Sciatic nerve (tissue), 2 donors: Measurements from ENCODE around the gene RYR2. TPM values are rescaled to one million over a fixed set of nuclear protein-coding genes. Genes with fewer than 3 reads are reported as not detected.

Experiments used
- ATAC-seq: fragments of 200-7000 bp; cut with Tn5 transposase; one replicate; pipeline ENCODE4 v1.9.1; 2020; ENCODE audit warnings: mild to moderate bottlenecking, moderate library complexity
- DNase-seq: peaks from one replicate; pipeline ENCODE4 v3.0.0-alpha.2; 2020; ENCODE audit warnings: low spot score
- intact Hi-C: fragments of 100-400 bp; cut with DNase I; formaldehyde crosslinking; loops from one replicate; pipeline ENCODE4 v1.14.2; 2022
- total RNA-seq: library from RNA; stranded (reverse); fragmentation: NEBNext Ultra II Directional; extraction: Animal tissue kit (Norgen Biotek cat#: 25700); gene quantifications from one replicate; pipeline ENCODE4 v1.2.1, GENCODE V29; 2021
- donor health status: DM: no; HTN: no; CAD: no.
- donor health status: DM: no; HTN: no; CAD: no.

RYR2 gene
- total RNA-seq, 1 donor from 2014 or later, result 0.49 TPM

DNA sequence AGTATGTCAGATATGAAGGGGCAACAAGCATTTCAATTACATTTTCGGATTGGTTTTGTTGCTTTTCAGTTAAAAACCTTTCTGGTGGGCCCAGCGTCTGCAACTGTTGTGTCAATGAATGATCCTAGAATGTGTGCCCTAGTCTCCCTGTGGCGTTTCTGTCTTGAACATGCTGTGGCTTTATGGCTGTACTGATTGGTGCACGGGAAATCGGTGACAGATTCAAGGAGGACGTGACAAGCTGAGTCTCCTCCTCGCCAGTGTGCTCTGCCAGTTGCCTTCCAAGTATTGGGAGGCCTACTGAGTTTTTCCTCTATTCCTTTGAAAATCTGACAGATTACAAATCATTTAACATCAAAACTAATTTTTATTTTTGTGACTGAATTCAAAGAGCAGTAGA lies 721.2 kb downstream of the RYR2 start:
- DNase-seq, result no peak
- ATAC-seq, result no peak
- intact Hi-C loops, result no loop called here

DNA sequence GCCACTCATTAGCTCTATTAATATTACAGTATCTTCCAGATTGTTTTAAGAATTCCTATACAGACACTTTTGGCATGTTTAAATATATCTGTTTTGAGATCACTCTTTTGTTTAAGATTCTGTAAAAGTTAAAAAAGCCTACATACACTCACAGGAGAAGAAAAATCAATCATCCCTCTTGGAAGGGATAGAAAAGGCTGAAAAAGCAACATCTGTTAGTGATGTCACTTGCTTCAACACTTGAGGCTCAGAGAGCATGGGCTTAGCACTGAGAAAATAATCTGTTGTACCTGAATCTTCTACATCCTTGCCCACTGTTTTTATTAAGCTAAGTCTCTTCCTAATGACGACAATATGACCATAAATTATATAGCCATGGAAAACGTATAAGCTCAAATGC lies 721.8 kb downstream of the RYR2 start:
- ATAC-seq (no peak), DNase-seq (no peak)
- intact Hi-C loops, result no loop called here

DNA sequence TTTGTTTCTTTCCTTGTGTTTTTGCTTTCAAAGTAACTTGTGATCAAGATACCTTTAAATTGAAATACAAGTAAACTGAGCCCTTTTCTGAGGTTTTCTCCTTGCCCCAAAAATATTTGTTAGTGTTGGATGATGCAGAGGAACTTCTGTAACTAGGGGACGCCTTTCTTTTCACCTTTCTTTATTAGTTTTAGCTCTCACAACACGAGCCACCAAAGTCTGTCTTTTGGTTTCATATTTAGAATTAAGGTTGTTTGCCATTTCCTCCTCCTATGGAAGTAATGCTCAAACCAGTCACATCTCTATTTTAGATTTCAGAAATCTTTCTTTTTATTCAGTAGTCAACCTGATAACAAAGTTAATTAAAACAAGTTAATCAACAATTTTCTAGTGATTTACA lies 727.9 kb downstream of the RYR2 start:
- ATAC-seq (no peak), DNase-seq (no peak)
- intact Hi-C loops, result no loop called here

DNA sequence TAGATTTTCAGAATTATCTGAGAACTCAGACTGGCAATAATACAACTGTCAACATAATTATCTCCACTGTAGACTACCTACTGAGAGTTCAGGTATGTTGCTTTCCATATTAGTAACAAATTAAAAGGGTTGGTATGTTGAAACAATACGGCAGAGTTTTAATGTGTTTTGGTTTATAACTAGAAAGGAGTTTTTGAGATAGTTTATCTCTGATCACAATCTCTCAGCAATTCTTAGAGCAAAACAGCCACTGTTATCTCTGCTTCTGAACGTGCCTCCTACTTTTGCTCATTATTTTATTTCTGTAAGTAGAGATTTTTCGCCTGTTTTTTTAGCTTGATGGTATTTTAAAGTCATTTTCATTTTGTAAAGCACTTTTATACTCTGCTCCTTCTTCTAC lies 730.0 kb downstream of the RYR2 start:
- intact Hi-C loops, result no loop called here
- no peak for DNase-seq
- ATAC-seq, result no peak

DNA sequence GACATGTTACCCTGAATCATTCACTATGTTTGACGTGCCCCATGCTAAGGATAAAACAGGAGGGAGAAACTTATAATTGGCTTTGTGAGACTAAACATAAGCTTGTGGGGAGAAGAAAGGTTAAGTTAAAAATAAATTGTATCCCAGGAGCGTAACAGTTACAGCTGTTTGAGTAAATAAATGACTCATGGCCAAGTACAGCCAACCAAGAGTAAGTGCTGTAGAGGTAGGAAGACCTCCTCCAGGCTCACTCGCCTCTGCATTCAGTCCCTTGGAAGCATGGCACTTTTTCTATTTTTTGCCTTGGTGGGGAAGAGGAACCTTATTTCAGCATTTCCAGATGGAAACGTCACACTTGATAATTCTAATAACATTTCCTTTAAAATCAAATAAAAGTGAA lies 732.3 kb downstream of the RYR2 start:
- intact Hi-C loops, result no loop called here
- ATAC-seq (no peak), DNase-seq (no peak)

DNA sequence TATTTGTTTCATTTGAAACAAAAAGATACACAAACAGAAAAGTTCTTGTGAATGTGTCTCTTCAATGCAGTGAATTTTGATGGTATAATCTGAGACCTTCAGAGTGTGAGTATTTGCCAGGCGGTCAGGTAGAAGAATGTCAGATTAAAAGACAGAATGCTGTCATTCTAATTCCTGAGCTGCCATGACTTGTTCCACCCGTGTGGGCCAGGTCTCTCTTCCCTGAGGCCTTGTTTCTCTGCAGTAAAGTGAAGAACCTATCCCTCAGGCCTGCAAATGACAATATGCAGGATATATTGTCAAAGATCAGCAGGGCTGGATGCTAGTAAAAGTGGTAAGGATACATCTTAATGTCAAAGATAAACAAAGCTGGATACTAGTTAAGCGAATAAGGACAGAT lies 737.4 kb downstream of the RYR2 start:
- no peak for DNase-seq
- intact Hi-C loops, result no loop called here
- no peak for ATAC-seq

DNA sequence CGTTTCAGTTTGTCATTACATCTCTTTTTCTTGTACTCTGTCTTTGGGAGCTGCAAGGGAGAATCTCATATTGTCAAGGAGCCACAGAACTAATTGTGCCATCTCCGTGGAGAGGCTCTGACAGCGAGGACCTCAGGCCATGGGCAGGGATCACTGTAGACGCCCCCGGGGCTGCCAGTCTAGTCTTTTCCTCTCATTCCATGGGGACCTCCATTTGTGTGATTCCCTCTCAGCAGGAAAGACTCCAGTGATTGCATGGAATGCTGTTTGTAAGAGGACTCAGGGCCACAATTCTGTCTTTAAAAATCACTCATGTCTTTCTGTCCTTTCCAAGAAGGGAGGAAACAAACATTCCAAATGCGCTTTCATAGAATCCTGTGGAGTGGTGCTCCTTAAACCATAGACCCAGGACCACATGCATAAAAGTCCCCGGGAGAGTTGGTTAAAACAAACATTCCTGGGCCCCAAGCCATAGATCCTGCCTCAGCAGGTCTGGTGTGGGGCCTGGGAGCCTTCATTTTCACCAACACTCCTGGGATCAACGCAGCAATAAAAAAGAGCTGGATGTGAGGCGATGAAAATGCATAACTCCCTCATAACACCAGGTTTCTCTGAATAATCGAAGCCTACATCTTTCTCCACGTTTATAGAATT lies 744.2 kb downstream of the RYR2 start:
- ATAC-seq, result no peak
- DNase-seq, result no peak
- intact Hi-C loops, result no loop called here

DNA sequence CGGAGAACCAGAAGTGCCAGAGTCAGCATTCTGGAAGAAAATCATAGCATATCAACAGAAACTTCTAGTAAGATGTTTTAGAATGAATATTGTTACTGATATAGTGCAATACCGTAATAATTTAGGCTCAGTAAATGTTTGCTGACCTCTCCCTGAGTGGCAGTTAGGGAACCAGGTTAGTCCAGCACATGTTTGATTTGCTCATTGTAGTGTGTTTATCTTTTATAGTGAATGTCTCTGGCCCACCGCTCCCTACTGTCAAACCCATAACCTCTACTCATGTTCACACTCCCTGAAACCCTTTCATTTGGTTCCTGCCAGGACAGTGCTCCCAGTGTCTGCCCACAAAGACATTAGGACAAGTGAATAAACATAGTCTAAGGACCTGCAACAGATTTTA lies 746.1 kb downstream of the RYR2 start:
- intact Hi-C loops, result no loop called here
- ATAC-seq, result no peak
- no peak for DNase-seq

DNA sequence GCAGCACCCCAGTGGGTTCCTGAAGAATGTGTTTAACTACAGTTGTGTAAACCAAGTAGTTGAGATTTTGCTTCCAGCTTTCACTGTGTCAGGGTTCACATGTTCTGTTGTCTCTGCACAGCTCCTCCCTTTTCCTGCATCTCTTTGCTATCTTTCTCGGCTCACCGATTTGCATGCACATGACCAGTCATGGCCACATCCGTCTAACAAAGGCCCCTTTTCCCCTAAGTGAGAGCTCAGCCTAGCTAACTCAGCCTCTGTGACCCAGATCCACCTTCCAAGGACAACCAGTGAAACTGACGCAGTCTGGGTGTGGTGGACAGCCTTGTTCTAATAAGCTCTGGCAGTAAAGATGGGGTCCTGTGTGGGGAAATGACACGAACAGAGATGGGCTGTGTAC lies 747.6 kb downstream of the RYR2 start:
- DNase-seq (no peak), ATAC-seq (peak; percentile 10)
- intact Hi-C loops, result no loop called here

DNA sequence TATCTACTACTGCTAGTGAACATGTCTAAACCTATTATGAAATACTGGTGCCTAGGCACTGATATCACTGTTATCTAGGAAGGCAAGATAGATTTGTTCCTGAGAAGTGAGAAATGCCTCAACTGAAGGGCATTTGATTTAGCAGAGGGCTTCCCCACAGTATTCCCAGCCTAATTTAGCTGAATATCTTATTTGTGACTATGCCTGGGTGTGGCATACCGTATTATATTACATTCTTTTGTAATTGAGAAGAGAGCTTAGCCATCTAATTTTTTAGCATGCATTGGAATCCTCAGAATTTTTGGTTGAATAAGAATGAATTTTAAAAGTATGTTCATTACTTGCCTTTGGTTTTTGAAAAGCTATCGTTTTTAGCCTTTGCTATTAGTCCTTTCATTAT lies 749.6 kb downstream of the RYR2 start:
- intact Hi-C loops, result no loop called here
- no peak for ATAC-seq
- DNase-seq, result no peak

DNA sequence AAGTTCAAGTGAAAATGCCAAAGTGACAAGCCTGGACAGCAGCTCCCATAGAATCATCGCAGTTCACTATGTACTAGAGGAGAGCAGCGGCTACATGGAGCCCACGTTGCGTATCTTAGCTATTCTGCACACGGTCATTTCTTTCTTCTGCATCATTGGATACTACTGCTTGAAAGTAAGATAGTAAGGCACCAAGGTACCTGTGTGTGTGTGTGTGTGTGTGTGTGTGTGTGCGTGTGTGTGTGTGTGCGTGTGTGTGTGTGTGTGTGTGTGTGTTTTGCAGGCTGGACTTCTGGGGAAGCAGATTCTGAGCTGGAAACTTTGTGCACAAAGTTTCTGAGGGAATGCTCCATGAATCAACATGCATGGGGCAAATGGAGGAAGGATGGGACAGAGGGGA lies 750.2 kb downstream of the RYR2 start:
- ATAC-seq, result no peak
- DNase-seq, result no peak
- intact Hi-C loops, result no loop called here

DNA sequence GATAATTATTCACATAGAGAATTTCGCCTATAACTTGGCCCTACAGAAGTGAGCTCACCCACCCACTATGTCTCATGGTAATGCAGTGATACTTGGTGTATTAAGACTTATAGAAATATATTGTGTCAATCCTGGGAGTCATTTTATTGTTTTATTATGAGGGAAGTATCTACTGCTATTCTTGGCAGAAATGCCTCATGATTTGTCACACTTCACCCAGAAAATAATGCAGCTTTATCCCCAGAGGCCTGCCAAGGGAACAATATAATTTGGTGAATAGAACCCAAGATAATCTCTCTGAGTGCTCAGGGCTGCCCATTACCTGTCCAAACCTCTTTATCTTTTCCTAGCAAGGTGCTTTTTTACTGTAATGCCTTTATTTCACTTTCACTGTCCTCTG lies 750.7 kb downstream of the RYR2 start:
- no peak for ATAC-seq
- intact Hi-C loops, result no loop called here
- no peak for DNase-seq

DNA sequence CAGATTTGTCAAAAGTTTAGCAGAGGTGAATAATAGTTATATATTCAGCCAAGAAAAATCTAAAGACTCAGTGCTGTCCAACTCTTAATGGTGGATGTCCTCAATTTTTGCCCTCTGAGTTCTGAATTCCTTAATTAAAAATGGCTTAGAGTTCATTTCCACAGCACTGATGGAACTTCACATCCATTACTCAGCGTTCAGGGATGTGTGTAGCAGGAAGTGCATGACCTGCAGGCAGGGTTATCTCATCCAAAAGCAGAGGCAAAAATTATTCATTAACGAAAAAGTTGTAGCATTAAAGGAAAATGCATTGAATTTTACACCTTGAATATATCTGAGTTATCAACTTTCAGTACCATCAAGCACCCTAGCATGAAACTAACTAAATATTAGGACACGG lies 752.1 kb downstream of the RYR2 start:
- ATAC-seq (no peak), DNase-seq (no peak)
- intact Hi-C loops, result no loop called here

DNA sequence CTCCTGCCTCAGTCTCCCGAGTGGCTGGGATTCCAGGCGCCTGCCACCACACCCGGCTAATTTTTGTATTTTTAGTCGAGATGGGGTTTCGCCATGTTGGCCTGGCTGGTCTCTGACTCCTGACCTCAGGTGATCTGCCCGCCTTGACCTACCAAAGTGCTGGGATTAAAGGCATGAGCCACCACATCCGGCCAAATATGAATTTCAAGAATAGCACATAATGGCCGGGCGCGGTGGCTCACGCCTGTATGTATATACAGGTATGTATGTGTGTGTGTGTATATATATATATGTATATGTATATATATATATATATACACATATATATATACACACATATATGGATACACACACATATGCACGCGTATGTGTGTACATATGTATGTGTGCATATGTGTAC lies 753.6 kb downstream of the RYR2 start:
- no peak for ATAC-seq
- intact Hi-C loops, result no loop called here
- DNase-seq, result no peak

DNA sequence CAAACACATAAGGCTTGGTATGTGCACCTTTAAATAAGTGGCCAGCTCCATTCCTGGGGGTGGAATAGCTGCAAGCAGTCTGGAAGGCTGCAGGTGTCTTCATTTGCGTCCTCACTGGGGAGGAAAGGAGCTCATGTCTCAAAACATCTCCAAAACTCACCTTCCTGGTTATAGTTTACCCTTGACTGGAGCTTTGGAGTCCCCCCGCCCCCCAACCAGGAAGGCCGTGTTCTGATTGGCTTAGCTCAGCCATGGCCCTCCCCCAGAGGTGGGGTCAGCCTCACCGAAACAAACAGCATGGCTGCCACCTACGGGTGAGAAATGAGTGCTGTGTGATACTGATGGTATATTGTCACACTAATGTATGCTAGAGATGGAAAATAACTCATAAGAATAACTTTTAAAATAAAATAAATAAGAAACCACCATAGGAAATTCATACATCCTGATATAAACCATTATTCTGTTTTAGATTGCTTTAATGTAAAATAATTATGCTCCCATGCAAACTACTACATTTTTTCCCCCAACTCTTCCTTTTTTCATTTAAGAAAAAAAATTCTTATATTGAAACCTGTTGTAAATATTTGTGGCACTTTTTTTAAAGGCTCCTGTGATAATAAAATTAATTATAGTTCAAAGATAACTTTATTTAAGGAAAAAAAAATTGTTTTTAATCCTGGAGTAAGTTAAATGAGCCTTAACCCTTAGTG lies 757.9 kb downstream of the RYR2 start:
- no peak for ATAC-seq
- intact Hi-C loops, result no loop called here
- no peak for DNase-seq

DNA sequence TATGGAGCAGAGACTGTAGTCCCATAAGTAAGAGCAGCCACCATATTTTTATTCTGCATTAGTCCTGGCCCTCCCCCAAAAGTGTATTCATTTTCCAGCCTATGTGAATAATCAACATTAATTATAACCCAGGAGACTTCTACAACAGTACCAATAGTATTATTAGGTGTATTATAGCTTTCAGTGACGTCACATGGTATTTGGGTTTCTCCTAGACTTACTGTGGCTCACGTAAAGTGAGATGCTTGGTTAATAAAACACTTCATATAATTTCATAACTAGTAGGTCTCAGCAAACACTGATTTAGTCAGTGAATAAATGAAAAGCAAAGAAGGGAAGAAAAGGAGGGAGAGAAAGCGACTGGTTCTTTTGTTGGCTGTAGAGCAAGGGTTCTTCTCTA lies 762.5 kb downstream of the RYR2 start:
- intact Hi-C loops, result no loop called here
- DNase-seq (no peak), ATAC-seq (no peak)

DNA sequence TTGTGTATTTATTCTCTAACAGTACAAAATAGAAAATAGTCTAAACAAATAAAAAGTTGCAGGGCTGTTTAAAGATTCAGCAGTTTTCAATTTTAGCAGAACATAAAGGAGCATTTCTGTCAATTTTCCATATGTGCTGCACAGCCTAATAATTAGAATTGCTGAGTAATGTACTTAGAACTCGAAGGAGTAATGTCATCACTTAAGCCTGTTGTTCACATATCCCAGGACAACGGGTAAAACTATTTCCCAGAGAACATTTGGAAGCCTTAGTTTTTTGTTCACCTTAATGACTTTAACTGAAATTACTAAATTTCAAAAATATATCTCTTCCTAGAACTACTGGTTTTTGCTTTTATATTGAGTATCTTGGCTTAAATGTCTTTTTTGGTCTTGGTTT lies 767.1 kb downstream of the RYR2 start:
- intact Hi-C loops, result no loop called here

DNA sequence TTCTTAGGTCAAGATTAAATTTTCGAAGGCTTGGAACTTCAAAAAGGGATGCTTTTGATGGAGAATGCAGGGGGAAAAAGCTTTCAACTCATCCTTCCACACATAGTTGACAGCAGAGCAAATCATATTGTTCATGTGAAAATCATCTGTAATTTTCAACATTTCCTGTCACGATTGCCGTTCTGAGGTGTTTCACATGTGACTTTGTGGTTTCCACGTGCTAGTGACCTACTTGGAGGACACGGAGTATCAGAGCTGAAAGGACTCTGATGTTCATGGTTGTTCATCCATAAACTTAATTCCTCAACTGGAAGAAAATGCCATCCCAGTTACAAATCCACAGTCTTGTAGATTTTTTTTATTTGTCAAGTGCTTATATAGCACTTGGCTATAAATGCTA lies 769.6 kb downstream of the RYR2 start:
- no peak for ATAC-seq
- no peak for DNase-seq
- intact Hi-C loops, result no loop called here

More for the DNA sequence above, 767.1 kb downstream of the RYR2 start:
- ATAC-seq (no peak), DNase-seq (no peak)

DNA sequence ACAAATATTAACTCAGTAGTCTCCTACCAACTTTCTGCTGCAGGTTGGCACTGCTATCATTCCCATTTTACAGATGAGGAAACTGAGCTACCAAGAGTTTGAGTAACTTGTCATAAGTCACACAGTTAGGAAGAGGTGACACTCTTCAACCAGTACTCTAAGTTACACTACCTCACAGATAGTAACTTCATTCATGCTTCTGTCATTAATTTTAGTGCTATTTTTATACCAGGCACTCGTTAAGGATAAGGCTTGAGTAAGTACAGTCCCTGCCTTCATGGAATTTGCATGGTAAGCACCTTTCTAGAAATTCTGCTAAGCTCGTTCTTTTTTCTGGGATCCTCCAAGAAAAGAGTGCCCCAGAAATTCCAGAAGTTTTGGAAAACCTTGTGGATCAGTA lies 770.1 kb downstream of the RYR2 start:
- no peak for DNase-seq
- no peak for ATAC-seq
- intact Hi-C loops, result no loop called here

DNA sequence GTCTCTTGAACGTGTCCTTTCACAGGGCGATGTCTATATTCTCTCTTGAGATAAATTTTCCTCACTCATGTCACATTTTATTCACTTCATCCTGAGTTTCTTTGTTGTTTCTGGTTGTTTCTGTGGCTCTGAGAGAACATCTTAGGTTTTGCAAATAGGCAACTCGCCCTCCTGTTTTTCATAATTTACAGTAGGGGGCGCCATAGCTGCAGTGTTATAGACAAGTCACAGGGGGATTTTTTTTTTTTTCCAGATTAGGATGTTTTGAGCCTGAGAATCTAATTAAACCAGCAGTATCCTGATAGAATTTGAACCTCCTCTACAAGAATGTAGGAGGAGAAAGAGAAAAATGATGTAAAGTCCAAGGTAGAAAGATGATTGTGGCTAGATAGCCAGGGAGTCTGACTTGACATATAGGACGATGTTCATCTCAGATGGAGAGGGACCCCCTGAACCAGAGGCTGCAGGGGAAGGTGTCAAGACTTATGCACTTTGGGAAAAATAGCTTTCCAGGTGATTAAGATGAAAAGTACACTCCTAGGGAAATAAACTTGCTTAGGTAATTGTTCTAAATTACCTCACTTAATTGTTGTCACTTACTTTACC lies 772.4 kb downstream of the RYR2 start:
- ATAC-seq (no peak), DNase-seq (no peak)
- intact Hi-C loops, result no loop called here

DNA sequence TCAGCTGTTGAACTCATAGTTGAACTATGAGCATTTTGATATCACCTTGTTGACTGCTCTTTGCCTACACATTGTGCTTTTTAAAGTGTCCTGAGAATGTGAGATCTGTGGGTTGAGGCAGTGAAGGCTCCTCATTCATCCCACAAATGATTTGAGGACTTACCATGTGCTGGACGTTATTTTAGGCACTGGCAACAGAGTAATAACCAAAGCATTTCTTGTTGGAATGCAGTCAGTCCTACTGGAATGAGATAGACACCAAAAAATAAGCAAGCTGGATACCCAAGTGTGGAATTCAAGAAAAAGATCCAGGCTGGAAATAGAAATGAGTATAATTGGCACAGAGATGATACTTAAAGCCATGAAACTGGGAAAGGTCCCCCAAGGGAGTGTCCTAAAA lies 775.3 kb downstream of the RYR2 start:
- ATAC-seq (no peak), DNase-seq (no peak)
- intact Hi-C loops, result no loop called here
